ENCODE measurements around the gene SUMO4.
"Not testable (repeated sequence)": the region's sequence is repeated elsewhere in the genome, so short reads cannot be mapped to it uniquely, and the experiment has no call there.

SUMO4 gene

DNA sequence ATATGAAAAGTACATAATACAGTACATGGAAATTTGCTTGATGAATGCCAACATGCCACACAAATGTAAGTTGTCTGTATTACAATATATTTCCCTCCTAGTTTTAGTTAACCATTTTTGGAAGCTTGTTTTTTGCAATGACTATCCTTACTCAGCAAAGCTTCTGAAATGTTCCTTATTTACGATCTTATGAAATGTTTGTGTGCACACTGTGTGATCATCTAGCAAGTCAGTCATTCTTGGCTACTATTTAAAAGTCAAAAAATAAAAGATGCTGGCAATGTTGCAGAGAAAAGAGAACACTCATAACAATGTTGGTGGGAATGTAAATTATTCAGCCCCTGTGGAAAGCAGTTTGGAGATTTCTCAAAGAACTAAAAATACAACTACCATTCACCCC lies 33.8 kb downstream of the SUMO4 start:
- no peak for DNase-seq

DNA sequence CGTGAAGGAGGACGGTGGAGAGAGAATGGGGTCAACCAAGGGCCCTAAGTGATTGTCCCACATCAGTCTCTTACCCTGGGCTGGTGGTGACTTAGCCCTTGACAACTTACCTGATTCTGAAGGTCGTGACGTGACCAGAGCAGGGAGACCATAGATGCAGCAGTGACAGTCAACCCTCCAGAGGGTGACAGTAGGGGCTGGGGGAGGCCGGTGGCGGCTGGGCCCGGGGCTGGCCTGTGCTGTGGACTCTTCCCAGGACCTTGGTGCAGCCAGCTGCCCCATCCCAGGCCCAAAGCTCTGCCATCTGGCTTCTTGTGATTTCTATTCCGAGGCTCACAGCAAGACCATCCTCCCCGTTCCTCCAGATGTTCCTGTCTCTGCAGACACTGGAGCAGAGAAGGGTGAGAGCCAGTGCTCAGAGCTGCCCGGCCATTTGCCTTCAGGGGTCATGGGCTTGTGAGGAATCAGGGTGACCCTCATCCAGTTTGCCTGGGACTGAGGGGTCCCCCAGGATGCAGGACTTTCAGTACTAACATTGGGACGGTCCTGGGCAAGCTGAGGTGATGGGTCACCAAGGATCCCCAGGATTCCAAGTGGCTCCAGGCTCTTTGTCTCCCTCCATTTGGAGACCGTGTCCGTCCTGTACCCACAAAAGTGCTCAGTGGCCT lies 36.0 kb downstream of the SUMO4 start:
- no peak for DNase-seq

DNA sequence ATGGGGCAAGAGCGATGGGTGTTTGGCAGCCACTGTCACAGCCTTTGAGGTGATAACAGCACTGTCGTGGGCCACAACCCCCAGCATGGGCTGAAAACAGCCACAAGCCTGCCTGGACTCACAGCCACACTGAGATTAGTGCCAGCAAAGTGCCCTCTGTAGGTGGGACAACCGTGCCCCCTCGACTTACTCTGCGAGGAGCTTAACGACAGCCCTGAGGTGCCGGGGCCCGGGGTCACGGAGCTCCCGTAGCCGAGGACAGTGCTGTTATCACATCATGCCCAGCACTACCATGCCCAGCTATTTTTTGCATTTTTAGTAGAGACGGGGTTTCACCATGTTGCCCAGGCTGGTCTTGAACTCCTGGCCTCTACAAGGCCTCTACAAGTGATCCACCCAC lies 36.6 kb downstream of the SUMO4 start:
- no peak for DNase-seq

DNA sequence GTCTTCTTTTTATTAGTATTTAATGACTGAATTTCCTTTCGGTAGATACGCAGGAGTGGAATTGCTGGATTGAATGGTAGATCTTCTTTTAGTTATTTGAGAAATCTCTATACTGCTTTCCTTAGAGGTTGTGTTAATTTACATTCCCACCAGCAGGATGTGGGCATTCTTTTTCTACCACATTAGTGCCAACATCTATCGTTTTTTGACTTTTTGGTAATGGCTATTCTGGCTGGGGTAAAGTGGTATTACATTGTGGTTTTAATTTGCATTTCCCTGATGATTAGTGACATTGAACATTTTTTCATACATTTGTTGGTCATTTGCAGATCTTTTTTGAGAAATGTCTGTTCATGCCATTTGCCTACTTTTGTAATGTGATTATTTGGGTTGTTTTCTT lies 37.1 kb downstream of the SUMO4 start:
- no peak for DNase-seq

DNA sequence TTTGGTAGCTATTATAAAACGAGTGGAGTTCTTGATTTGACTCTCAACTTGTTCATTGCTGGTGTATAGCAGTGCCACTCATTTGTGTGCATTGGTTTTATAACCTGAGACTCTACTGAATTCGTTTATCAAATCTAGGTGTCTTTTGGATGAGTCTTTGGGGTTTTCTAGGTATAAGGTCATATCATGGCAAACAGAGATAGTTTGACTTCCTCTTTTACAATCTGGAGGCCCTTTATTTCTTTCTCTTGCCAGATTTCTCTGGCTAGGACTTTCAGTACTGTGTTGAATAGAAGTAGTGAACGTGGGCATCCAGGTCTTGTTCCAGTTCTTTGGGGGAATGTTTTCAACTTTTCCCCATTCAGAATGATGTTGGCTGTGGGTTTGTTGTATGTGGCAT lies 38.8 kb downstream of the SUMO4 start:
- DNase-seq: no peak

DNA sequence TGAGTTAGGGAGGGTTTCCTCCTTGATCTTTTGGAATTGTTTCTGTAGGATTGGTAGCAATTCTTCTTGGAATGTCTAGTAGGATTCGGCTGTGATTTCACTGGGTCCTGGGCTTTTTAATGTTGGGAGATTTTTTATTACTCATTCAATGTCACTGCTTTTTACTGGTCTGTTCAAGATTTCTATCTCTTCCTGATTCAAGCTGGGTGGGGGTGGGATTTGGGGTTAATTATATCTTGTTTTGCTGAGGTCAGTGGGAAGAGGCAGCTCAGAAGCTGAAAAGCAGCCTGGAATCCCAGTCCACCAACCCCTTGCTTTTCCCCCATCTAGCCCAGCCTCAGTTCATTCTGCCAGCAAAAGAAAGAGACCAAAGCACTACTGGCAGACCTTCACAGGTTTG lies 39.6 kb downstream of the SUMO4 start:
- DNase-seq: no peak

DNA sequence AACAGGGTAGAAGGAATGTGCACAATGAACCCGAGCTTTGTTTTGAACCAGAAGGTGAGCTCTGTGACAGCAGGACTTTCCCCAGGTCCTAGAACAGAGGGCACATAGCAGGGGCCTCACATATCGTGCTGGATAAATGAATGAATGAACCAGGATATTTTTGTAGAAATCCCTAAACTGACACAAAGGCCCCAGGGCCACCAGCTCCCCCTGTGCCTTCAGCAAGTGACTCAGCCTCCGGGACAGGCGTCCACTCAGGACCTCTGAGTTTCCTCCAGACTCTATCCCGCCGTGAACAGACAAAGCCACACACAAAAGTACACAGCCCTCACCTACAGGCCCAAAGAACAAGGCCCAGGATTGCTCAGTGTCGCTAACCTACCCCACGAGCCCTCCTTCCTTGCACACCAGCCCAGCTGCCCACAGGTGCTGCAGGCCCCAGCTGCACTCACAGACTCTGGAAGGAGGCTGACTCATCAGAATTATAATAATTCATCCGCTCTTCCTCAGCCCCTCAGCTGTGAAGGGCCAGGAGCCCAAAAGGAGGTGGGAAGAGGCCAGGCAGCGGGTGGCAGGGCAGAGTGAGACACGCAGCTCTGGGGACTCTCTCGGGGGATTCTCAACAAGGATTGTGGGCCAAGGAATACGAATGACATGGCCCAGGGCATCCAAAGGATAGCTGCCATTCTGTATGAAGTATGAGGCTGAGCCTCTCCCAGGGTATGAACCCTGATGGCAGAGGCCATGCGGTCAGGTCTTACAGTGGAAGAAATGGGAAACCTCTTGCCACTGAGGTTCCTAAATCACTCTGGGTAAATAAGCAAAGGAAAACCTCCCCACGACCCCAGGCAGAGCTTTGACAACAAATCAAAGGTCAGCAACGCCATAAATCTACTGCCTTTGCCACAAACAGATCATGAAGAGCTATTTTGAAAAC lies 40.9 kb downstream of the SUMO4 start:
- DNase-seq: no peak

DNA sequence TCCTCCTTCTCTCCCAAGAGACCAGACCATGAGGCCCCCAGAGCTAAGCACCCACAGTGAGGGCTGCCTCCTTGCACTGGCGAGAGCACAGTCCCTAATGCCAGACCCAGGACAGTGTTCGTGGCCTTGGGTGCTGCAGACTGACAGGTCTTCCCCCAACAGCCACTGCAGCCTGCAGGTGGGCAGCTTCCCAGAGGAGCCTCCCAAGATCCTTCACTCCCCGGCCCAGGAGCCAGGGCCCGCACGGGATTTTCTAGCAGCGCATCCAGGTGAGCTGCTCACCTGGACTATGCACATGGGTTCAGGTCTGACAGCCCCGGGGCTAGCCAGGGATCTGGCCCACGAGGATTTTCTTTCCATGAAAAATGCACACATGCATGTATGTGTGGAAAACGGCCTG lies 41.7 kb downstream of the SUMO4 start:
- no peak for DNase-seq

DNA sequence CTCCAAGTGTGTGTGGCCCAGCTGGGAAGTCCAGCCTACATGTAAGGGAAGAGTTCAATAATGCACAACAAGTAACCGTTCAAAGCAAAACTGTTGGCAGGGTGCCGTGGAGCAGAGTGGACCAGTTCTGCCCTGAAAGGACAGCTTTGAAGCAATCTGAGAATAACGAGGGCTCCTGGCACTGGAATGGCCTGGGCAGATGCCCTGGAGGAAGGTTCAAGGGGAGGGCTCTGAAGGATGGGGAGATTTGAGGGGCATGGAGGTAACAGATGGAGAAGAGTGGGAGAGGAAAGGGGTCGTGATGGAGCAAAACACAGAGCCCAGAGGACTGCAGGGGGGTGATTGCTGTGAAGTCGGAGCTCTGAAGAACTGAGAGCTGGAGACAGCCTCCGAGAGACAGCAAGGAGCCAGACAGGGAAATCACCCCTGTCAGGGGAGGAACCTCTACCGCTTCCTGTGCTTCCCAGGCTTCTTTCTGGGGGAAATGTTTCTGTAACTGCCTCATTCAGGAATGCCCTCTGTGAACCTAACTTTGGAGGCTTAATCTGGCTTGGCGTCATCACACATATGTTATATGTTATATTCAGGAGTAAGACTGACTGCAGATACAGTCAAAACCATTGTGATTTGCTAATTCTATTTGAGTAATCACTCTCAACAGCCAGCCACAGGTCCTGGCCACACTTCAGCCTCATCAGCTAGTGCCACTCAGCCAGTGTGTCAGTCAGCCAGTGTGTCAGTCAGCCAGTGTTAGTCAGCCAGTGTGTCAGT lies 43.5 kb downstream of the SUMO4 start:
- DNase-seq: no peak

DNA sequence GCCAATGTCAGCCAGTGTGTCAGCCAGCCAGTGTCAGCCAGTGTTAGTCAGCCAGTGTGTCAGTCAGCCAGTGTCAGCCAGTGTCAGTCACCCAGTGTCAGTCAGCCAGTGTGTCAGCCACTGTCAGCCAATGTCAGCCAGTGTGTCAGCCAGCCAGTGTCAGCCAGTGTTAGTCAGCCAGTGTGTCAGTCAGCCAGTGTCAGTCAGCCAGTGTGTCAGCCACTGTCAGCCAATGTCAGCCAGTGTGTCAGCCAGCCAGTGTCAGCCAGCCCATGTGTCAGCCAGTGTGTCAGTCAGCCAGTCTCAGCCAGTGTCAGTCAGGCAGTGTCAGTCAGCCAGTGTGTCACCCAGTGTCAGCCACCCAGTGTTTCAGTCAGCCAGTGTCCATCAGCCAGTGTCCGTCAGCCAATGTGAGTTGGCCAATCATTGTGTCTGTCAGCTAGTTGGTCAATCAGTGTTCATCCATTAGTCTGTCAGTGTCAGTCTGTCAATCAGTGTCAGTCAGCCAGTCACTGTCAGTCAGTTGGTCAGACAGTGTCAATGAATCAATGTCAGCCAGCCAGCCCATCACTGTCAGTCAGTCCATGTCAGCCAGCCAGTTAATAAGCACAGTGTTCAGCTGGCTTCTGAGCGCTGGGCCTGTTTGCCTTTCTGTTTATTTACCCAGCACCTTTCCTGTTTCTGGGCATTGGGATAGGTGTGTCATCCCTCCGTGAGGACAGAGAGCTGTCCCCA lies 44.5 kb downstream of the SUMO4 start:
- DNase-seq: not testable (repeated sequence)

DNA sequence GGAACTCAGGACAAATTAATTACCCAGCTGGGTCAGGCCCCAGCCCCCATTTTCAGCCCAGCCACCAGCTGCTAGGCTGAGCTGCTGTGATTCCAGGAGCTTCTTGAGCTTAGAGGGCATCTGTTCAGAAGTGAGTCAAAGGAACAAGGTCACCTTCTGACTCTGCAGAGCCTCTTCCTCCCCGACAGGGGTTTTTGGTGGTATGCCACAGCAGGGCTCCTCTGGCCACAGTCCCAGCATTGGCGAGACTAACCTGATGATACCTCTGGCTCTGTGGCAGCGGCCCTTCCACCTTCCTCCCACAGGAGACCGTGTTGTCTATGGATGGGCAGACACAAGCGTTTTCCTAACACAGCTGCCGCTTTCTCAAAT lies 45.0 kb downstream of the SUMO4 start:
- DNase-seq: no peak

DNA sequence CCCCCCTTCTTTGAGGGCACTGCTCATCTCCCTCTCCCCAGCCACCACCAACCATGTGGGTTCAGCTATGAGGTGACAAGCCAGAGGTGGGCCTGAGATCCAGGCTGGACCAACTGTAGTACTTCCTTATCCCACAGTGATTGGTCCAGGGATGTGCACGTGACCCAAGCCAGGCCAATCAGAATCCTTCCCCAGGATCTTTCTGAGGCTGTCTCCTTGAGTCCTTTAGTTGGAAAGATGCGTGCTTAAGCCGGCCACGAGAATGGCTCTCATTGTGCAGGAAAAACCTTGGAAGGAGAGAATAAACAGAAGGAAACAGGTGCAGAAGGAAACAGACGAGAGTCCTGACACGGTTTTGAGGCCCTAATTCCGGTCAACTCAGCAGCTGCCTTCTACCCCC lies 45.5 kb downstream of the SUMO4 start:
- DNase-seq: no peak

DNA sequence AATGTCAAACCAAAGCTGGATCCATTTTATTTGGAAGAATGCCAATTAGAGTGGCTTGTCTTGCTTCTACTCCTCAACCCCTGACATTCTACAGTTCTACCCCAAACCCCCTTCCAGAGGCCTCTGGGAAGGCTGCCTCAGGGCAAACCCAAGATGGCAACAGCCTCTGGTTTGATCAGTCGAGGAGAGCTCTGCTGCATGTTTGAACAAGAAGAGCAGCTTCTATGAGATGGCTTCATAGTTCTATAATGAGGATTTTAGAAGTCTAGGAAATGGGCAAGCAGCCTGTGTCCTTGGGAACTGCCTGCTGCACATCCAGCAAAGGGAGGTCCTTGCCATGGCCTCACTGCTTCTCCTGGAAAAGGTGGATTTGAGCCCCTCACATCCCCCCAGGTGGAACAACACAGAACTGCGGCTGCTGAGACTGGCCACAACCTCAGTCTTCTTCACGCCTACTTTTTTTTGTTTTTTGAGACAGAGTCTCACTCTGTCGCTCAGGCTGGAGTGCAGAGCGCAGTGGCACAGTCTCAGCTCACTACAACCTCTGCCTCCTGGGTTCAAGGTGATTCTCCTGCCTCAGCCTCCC lies 46.8 kb downstream of the SUMO4 start:
- no peak for DNase-seq

DNA sequence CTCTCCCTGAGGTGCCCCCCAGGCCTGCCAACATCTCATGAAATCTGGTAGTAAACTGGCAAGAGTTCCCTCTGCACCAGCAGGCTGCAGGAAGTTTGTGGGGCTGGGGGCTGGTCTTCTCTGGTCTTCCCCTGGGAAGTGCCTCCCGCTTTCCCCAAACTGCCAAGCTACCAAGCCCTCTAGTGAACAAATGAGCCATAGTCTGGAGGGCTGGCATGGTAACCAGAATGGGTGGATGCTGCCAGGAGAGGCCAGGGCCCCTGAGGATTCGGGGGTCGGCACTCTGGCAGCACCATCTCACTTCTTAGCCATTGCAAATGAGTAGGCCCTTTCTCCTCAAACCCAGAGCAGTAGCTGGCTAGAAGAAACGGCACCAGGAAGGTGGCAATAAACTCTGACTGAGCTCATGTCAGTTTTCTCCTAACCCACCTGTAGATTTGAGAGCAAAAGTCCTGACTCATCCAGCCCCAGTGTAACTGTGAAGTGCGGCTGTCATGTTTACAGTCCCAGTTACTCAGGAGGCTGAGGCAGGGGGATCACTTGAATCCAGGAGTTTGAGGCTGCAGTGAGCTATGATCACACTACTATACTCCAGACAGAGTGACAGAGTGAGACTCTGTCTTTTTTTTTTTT lies 48.9 kb downstream of the SUMO4 start:
- no peak for DNase-seq

DNA sequence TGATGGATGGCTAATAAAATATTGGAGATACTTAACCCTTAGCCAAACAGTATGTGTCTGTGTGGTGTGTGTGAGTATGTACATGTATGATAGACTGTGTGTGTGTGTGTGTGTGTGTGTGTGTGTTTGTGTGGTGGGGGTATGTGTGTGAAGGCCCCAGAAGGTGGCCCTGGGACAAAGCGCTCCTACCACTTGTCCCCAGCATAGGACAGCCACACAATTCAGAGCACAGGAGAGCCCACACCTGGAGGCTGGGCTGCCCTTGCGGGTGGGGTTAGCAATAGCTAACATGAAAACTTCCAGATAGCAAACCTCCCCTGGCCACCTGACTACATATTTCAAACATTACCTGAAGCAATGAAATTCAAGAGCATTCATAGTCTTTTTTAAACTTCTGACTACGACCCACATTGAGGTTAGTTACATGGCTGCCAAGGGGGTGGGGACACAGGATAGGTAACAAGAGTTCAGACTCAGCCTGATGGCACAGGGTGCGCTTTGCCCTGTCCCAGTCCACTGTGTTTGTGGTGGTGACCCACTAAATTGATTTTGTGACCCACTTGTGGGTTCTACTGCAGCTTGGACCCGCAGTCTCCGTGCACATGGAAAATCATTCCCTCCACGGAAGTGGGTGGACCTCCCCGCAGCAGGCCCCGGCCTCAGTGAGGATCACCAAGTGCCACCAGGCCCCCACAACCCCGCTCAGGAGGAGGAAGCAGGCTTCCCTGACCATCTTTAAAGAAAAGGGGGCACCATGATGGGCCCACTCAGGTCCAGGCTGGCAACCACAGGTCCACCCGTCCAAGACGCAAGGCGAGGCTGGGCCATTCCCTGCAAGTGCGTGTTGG lies 50.0 kb downstream of the SUMO4 start:
- no peak for DNase-seq

All from right hindlimb (tissue), 1 donor.